Motor neuron (in vitro differentiated cells): ENCODE measurements around the gene MAML3. TPM values are rescaled to one million over a fixed set of nuclear protein-coding genes. Genes with fewer than 3 reads are reported as not detected.
"Not testable (repeated sequence)": the region's sequence is repeated elsewhere in the genome, so short reads cannot be mapped to it uniquely, and the experiment has no call there.

Source experiments
- ATAC-seq, 8 experiments: fragments of 200-7000 bp; cut with Tn5 transposase; replicated peaks in 6 of 8; 2 replicates each; pipeline ENCODE4 v1.8.0; 2021; ENCODE audit warnings: mild to moderate bottlenecking in 8 of 8, moderate library complexity in 8 of 8
- H3K27ac ChIP-seq, 2 donors: fragments of 250-450 bp; sonication (Bioruptor Pico); 2 replicates each; pipeline ENCODE4 v1.9.0; 2021; ENCODE audit warnings: antibody characterized with exemption in 2 of 2, mild to moderate bottlenecking in 2 of 2, moderate library complexity in 1 of 2
- H3K4me1 ChIP-seq, 2 donors: fragments of 250-450 bp; sonication (Bioruptor Pico); replicated peaks in 1 of 2; 2 replicates each; pipeline ENCODE4 v1.6.1; 2021; ENCODE audit warnings: antibody characterized with exemption in 2 of 2, mild to moderate bottlenecking in 2 of 2, moderate library complexity in 1 of 2
- H3K4me3 ChIP-seq, 5 donors: fragments of 250-450 bp; sonication (Bioruptor Pico); 2 replicates each; pipeline ENCODE4 v1.9.0; 2021; ENCODE audit warnings: antibody characterized with exemption in 5 of 5, mild to moderate bottlenecking in 5 of 5, moderate library complexity in 4 of 5
- WGBS, 10 experiments: fragments of 450-650 bp; shearing (Covaris generic); methylation state at CpG; one replicate each; pipeline ENCODE4 v1.0.0; 2022; 5-methylcytosine and 5-hydroxymethylcytosine counted together
- in situ Hi-C, 9 experiments: fragments of 400-800 bp; cut with MboI; loops; one replicate each; pipeline ENCODE4 v1.15.0; 2021; ENCODE audit warnings: low sequenced_read_pairs in 9 of 9, low pct_unique_long_range_greater_than_20kb in 2 of 9; ENCODE audit not compliant: unreplicated experiment in 9 of 9
- total RNA-seq, 8 experiments: library from RNA; unstranded; fragments of 300-600 nt; gene quantifications; 2 replicates each; pipeline versions ENCODE4 v1.2.3 to v1.2.4, GENCODE V29; 2022

MAML3 gene
- total RNA-seq, 8 experiments from 2014 or later = 1.7 to 24.0 (median 12.9) TPM

DNA sequence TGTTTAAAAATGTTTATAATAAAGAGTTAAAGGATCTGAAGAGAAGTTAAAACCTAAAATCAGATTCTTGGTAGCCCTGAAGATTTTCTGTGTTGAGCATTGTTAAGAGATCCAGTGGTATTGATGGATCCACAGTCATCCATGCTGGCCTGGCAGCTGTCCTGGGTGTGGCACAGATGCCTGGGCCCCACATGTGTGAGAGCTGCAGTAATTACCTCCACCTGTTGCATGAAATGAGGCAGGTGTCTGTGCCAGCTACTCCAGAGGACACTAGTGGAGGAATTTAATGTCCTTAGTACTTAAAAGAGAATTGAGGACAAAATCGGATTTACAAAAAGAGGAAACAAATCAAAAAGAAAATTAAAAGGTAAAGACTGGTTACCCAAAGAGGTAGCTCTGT is 444.3 kb downstream of the MAML3 start:
- ATAC-seq = no peak
- in situ Hi-C loops = no loop called here
- no peaks in the 10 kb centered on the region for H3K4me1 ChIP-seq
- no peak overlapping the region for H3K27ac ChIP-seq
- H3K4me3 ChIP-seq = no peak overlapping the region
- WGBS, 10 experiments = 33 to 100% (median 60%) methylated on average over 1 of the region's 1 CpG; no CpG with 5 or more reads in 3 of the 10 experiments

DNA sequence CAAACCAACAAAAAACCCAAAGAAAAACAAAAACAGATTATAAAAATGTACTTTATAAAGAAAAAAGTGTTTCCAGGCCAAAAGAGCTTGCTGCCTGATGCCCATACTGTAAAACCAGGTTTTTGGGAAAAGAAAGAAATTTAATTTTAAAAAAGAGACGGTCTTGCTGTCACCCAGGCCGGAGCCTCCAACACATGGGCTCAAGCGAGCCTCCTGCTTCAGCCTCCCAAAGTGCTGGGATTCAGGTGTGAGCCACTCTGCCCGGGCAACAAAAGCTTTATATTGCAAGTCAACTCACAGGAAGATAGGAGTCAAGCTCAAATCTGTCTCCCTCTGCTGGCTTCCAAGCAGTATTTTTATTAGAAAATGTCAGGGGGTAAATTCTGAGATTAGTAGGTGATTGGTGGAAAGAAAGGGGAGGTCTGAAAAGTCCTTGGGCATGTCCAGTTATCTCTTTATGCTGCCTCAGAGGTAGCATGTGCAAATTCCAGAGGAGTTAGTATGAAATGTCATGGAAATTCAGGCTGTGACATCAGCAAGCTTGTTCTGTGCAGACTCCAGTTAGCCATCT is 449.0 kb downstream of the MAML3 start:
- Histone ChIP-seq H3K4me1 (no peaks in the 10 kb centered on the region), H3K27ac (no peak overlapping the region), H3K4me3 (no peak overlapping the region)
- 40 to 100% (median 94%) methylated on average over 1 to 4 of the region's 4 CpGs; no CpG with 5 or more reads in 2 of the 10 experiments for WGBS, 10 experiments
- in situ Hi-C loops = no loop called here
- peak in 2 of 8 experiments; percentile 20 to 27 for ATAC-seq

DNA sequence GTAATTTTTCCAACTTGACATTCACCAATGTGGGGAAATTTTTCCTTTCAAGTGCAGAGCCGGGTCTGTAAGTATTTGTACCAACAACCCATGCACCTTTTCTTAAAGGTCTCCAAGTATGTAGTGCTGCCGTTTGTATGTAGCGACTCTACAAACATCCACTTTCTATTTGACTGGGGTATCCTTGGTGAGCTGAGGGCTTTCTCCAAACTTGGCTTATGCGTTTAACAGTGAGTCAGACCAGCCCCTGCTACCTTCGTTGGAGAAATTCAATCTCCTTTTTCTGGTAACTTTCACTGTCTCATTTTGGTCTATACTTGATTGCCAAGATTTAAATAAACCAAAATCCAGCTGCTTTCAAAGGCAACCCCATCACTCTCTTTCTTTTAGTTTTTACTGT is 453.4 kb downstream of the MAML3 start:
- in situ Hi-C loops = no loop called here
- Histone ChIP-seq H3K27ac (no peak overlapping the region), H3K4me3 (no peak overlapping the region), H3K4me1 (no peaks in the 10 kb centered on the region)
- 71 to 100% (median 82%) methylated on average over 1 to 5 of the region's 5 CpGs; no CpG with 5 or more reads in 1 of the 10 experiments for WGBS, 10 experiments
- peak in 1 of 8 experiments; percentile 53 for ATAC-seq

DNA sequence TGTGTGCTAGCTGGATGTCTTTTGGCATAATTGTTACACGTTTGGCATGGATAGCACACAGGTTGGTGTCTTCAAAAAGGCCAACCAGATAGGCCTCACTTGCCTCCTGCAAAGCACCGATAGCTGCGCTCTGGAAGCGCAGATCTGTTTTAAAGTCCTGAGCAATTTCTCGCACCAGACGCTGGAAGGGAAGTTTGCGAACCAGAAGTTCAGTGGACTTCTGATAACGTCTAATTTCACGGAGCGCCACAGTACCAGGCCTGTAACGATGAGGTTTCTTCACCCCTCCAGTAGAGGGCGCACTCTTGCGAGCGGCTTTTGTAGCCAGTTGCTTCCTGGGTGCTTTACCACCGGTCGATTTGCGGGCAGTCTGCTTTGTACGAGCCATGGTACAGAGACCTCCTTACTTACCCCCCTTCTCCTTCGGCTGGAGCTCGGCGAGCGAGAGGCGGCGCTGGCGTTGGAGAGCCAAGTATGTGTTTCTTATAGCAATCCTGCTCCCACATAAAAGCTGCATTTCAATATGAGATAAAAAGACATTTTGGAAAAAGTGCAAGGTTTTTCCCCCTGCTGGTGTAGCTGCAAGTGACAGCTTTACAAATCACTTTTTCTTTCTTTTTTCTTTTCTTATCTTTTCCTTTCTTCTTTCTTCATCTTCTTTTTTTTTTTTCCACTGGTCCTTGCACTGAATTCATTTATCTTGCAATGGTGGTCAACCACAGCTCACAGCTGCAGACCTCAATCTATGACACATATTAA is 455.6 kb downstream of the MAML3 start:
- ATAC-seq, H3K4me1 ChIP-seq, H3K27ac ChIP-seq, H3K4me3 ChIP-seq, in situ Hi-C loops: not testable (repeated sequence)
- WGBS, 10 experiments = 97 to 100% (median 100%) methylated on average over 1 to 7 of the region's 25 CpGs; no CpG with 5 or more reads in 3 of the 10 experiments

DNA sequence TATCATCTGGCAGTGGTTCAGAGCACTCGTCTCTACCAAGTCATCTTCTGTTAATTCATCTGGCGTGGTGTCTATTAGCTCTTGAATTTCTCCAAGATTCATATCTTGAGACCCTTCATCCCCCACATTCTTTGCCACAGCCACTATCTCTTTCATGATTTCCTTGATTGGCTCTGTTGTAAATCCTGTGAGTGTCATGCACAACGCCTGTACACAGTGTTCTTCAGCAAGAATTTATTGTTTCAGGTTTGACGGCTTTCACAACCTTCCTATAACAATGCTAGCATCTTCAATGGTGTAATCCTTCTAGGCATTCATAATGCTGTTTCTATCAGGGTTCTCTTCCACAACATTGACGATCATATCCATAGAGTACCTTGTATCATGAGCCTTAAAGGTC is 457.5 kb downstream of the MAML3 start:
- WGBS, 10 experiments = 60 to 100% (median 85%) methylated on average over 1 to 5 of the region's 5 CpGs; no CpG with 5 or more reads in 3 of the 10 experiments
- no peak overlapping the region for H3K4me3 ChIP-seq
- no peaks in the 10 kb centered on the region for H3K4me1 ChIP-seq
- in situ Hi-C loops = no loop called here
- no peak for ATAC-seq
- H3K27ac ChIP-seq = no peak overlapping the region

DNA sequence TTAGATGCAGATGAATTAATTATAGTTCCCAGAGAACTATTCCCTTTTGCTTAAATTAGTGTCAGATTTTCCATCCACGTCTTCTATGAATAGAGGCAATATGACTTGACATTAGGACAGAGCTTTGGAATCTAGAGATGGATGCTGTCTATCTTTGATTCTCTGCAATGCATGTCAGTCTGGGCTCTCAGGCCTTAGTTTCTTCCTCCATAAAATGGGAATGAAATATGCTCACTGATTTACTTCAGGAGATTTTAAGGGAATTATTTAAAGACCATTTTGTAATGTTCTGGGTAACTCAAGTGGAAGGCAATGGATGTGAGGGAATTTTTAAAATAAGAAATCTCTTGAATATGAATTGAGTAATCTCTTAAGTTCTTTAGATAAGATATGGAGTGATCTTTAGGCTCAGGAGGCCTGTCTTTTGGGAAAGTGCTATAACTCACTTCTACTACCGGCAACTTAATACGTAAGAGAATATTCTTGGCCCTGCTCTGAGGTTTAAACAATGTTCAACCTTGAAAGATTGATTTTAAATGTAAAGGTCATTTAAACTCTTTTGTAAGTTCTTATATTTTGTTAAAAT is 459.4 kb downstream of the MAML3 start:
- no peak for ATAC-seq
- in situ Hi-C loops = no loop called here
- 14 to 100% (median 89%) methylated on average over 1 to 3 of the region's 3 CpGs for WGBS, 10 experiments
- H3K27ac ChIP-seq = no peak overlapping the region
- H3K4me1 ChIP-seq = no peaks in the 10 kb centered on the region
- H3K4me3 ChIP-seq = no peak overlapping the region

DNA sequence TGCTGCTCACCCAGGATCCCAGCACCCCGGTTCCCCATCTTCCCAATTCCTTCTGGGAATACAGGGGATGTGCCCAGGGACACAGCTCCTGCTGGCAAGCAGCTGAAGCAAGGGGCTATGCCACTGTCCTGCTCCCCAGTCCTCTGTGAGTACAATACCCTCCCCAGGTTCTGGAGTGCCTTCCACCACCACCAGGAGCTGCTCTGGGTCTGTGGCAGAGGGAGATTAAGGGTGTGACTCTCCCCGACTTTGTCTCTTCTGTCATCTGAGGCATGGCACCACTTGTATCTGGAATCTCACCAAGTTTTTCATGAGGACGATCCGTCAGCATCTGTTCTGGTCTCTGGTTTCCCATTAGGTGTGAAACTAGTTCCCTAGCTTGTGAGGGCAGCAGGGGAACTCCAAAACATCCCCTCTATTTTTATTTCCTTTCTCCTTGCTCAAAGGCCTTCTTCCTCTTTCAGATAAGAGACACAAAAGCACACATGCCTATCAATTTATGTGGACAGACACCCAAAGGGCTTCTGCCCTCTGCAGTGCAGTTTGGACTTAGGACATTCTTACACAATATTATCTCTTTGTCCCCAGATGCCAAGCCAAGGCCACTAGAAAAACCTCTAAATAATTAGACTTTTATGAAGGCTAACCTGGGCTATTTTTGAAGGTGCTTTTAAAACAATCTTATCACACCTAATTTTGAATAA is 461.5 kb downstream of the MAML3 start:
- Histone ChIP-seq H3K27ac (no peak overlapping the region), H3K4me3 (no peak overlapping the region), H3K4me1 (no peaks in the 10 kb centered on the region)
- in situ Hi-C loops = no loop called here
- 10 to 94% (median 80%) methylated on average over 2 to 4 of the region's 4 CpGs; no CpG with 5 or more reads in 4 of the 10 experiments for WGBS, 10 experiments
- ATAC-seq = peak in 3 of 8 experiments; percentile 44 to 54 (median 50)

DNA sequence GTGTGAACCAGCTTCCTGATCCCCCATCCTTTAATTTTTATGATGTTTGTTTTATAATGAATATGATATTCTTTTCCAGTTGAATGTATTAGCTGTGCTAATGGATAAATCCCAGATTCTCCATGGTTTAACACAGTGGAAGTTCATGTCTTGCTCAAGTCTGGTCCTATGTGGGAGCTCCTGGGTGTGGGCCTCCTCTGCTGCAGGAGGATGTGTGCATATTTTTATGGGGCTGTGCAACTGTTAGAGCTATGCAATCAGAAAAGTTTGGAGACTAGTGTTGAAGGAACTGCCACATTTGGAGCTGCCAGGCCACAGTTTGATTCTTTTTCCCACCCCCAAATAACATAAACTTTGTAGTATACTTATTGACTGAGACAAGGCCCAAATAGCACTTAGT is 463.6 kb downstream of the MAML3 start:
- Histone ChIP-seq H3K27ac (no peak overlapping the region), H3K4me1 (no peaks in the 10 kb centered on the region), H3K4me3 (no peak overlapping the region)
- in situ Hi-C loops = no loop called here
- peak in 3 of 8 experiments; percentile 49 to 93 (median 83) for ATAC-seq

DNA sequence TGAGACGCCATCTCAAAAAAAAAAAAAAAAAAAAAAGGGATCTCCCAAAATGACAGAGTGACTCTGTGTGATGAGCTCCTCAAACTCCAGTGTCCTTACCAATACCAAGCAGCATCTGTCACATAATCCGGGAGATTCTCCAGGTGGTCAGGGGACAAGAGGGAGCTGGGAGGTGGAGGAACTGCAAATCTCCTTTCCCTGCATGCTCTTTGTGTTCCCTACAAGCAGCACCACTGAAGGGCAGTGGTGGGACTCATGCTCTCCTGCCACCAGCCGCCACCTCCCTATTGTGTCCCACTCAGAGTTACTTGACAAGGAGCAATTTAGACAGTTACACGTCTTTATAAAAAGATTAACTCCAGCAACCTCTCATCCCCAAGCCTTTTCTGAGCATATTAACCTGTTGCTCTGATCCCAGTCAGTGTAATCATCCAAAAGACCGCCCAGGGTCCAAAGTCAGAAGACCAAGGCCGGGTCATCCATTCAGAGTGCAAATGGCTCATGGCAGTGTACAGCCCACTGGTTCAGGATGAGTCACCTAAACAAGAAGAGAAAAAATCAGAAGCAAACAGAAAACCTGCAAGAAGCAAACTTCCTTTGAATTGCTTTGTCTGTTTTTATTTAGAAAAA is 464.8 kb downstream of the MAML3 start:
- Histone ChIP-seq H3K4me1 (no peaks in the 10 kb centered on the region), H3K4me3 (no peak overlapping the region), H3K27ac (no peak overlapping the region)
- in situ Hi-C loops = no loop called here
- peak in 2 of 8 experiments; percentile 24 to 27 for ATAC-seq
- 55 to 100% (median 72%) methylated on average over 2 to 5 of the region's 6 CpGs; no CpG with 5 or more reads in 3 of the 10 experiments for WGBS, 10 experiments

DNA sequence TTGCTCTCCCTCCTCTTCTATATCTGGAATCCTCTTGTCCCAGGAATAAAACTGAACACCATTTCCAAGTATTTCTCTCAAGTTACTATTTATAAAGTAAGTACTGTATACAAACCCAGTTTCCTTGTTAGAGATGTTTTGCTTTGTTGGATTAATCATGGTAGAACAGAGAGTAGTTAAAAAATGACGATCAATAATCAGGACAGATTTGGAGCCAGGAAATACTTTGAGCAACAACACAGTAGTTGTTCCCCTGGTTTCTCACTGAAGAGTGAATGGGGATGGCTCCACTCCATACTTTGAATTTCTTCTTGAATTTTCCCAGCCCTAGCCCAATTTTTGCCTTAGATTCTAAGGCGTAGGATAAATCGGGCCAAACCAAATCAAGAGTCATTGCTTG is 467.0 kb downstream of the MAML3 start:
- no peak overlapping the region for H3K4me3 ChIP-seq
- ATAC-seq = no peak
- H3K4me1 ChIP-seq = peaks cover 12 to 13% of the 10 kb centered on the region in 2 donors
- in situ Hi-C loops = no loop called here
- no peak overlapping the region for H3K27ac ChIP-seq
- WGBS, 10 experiments = 92 to 100% (median 100%) methylated on average over 1 to 3 of the region's 3 CpGs; no CpG with 5 or more reads in 3 of the 10 experiments

DNA sequence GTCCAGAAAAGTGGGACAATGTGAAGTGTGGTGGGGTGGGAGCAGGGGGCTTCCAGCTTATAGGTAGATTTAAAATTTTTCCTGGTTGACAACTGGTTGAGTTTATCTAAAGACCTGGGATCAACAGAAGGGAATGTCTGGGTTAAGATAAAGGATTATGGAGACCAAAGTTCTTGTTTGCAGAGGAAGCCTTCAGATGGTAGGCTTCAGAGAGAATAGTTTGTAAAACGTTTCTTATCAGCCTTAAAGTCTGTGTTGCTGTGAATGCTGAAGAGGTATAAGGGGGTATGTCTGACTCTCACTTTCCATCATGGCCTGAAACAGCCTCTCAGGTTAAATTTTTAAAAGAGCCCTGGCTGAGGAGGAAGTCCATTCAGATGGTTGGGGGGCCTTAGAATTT is 467.9 kb downstream of the MAML3 start:
- peaks cover 12 to 13% of the 10 kb centered on the region in 2 donors for H3K4me1 ChIP-seq
- in situ Hi-C loops = no loop called here
- no peak overlapping the region for H3K27ac ChIP-seq
- no peak for ATAC-seq
- WGBS, 10 experiments = 50 to 86% (median 67%) methylated on average over 1 of the region's 1 CpG; no CpG with 5 or more reads in 3 of the 10 experiments
- H3K4me3 ChIP-seq = no peak overlapping the region

DNA sequence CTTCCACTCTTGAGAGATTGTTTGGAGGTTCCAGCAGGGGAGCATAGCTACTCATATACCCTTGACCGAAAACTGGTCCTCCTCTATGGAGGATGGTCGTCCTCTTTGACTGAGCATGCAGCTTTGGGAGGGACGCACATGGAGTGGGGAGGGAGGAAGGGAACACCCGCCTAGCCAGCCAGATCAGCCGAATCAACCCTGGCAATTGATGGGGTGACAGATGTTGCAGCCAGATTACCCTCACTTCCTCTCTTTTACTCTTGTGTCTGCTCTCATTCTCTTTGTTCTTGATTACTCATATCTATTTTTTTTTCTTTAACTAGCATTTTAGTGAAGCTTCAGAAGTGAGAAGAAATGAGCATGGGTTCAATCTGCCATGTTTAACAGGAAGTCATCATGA is 468.8 kb downstream of the MAML3 start:
- ATAC-seq = no peak
- peaks cover 12 to 13% of the 10 kb centered on the region in 2 donors for H3K4me1 ChIP-seq
- in situ Hi-C loops = no loop called here
- WGBS, 10 experiments = 93 to 100% (median 95%) methylated on average over 1 to 3 of the region's 5 CpGs; no CpG with 5 or more reads in 5 of the 10 experiments
- H3K4me3 ChIP-seq = no peak overlapping the region
- no peak overlapping the region for H3K27ac ChIP-seq
